Vagina (tissue), 2 donors: ENCODE measurements around the gene SMG7.

Experiments
- POLR2AphosphoS5 ChIP-seq, 2 donors: sonication (generic); formaldehyde crosslinking; IDR thresholded peaks; one replicate each; pipeline ENCODE4 v1.9.0; 2017; ENCODE audit warnings: antibody characterized with exemption in 2 of 2, mild to moderate bottlenecking in 2 of 2, low read depth in 1 of 2; ENCODE audit not compliant: insufficient read depth in 1 of 2
- TF ChIP-seq, protein P1 (sequence below), 3 experiments: fragments of 450-650 bp in 2 of 3; fragments of 200-600 bp in 1 of 3; sonication (generic) in 1 of 3; IDR thresholded peaks; one replicate each; pipeline ENCODE4 v1.5.1; 2017 to 2019; ENCODE audit warnings: antibody characterized with exemption in 3 of 3, mild to moderate bottlenecking in 2 of 3, moderate library complexity in 2 of 3

- TF ChIP-seq POLR2AphosphoS5 (IDR thresholded peaks at IDR 0.05; ENCODE audit: insufficient read depth in 1 of 2, low read depth in 1 of 2): no peak
- TF ChIP-seq, protein P1, sequence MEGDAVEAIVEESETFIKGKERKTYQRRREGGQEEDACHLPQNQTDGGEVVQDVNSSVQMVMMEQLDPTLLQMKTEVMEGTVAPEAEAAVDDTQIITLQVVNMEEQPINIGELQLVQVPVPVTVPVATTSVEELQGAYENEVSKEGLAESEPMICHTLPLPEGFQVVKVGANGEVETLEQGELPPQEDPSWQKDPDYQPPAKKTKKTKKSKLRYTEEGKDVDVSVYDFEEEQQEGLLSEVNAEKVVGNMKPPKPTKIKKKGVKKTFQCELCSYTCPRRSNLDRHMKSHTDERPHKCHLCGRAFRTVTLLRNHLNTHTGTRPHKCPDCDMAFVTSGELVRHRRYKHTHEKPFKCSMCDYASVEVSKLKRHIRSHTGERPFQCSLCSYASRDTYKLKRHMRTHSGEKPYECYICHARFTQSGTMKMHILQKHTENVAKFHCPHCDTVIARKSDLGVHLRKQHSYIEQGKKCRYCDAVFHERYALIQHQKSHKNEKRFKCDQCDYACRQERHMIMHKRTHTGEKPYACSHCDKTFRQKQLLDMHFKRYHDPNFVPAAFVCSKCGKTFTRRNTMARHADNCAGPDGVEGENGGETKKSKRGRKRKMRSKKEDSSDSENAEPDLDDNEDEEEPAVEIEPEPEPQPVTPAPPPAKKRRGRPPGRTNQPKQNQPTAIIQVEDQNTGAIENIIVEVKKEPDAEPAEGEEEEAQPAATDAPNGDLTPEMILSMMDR (IDR thresholded peaks at IDR 0.05): no peak
These were observed 126.1 kb downstream of the SMG7 start for GRCh38 chr1:183598386-183598785.
